ENCODE data around the gene LGALS9.
"Not testable (repeated sequence)": the region's sequence is repeated elsewhere in the genome, so short reads cannot be mapped to it uniquely, and the experiment has no call there.

The LGALS9 gene

DNA sequence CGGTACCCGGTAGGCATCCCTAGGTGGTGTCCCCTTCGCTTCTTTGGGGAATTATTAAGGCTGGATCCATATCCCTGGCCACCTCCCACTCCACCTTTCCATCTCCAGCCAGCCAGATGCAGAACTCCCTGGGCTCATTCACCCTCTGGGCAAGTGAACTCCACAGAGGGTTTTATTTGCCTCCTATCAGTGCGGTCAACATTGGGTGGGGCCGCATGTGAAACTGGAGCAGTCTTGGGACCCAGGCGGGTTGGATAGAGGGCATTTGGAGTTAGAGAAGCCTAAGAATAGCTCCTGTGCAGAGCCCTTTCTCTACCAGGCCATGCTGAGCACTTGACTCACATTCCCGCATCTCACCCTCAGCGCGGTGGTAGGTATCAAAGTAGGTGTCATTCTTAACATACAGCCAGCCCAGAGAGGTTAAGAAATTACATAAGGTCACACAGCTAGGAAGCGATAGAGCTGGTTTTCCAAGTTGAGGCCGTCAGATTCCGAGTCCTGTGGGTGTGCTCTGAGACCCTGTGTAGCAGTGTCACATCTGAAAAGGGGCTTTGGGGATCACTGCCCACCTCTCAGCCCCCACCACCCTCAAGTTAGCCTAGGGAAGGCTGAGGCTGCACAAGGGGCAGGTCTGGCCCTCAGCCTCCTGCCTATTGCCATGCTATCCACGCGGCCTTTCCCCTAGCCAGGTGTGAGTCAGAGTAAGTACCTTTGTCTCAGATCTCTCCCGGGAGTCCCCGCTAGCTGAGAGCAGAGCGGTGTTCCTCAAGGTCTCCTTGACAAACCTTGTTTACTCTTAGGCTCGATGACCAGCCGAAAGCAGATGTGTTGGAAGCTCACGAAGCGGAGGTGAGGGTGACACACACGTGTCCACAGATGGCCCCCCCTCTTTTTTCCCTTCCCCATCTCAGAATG is 26.9 kb upstream of the LGALS9 start:
- no peak for DNase-seq

DNA sequence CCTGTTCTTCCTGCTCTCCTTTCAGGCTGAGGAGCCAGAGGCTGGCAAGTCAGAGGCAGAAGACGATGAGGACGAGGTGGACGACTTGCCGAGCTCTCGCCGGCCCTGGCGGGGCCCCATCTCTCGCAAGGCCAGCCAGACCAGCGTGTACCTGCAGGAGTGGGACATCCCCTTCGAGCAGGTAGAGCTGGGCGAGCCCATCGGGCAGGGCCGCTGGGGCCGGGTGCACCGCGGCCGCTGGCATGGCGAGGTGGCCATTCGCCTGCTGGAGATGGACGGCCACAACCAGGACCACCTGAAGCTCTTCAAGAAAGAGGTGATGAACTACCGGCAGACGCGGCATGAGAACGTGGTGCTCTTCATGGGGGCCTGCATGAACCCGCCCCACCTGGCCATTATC is 25.6 kb upstream of the LGALS9 start:
- no peak for DNase-seq

DNA sequence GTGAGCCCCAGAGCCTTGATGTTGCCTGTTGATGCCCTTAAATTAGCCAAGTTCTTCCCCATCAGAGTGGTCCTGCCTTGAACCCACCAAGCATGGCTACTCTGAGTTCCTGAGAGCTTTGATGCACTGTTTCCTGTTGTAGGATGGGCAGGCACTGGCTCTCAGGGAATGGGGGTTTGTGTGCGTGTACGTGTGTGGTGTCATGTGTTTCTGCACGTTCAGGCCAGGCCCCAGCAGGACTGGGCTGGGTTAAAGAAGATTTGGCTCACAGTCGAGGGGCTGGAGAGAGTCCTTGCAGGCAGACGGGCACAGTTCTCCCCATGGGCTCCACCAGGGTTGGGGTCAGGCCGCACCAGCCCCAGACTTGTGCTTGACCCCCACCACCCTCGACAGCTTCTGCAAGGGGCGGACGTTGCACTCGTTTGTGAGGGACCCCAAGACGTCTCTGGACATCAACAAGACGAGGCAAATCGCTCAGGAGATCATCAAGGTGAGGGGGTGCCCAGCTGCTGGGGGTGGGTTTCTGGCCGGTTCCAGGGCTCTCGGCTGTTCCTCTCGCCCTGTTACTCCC is 23.4 kb upstream of the LGALS9 start:
- DNase-seq: no peak

DNA sequence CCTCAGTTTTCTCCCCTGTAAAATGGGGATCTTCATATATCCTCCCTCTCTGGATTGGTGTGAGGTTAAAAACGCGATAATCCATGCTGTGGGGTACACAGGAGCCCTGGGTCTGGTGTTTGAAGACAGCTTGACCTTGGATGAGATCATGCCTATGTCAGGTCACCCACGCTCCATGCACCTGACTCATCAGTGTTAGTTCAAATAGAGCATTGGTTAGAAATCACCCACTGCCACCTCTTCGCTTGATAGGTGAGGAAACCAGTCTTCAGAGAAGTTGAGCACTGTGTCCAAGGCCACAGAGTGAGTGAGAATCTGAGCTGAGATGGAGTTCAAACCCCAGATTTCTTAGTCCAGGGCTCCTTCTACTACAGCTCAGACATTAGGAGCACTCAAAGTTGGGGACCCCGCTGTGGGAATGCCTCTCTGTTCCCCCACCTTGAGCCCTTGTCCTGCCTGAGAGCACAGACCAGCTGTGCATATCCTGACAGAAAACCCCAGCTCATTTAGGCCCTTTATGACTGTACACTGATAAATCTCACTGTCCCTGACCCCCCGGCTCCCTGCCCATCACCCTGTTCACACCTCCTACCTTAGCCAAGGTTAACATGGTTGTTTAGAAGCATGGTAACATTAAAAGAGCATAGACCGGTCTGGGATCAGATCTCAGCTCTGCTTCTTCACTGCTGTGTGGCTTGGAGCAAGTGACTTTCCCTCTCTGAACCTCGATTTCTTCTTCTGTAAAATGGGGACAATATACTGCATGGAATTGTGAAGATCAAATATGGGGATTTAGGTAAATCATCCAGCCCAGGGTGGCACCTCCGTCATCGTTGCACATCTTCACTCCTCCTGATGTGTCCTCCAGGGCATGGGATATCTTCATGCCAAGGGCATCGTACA is 22.4 kb upstream of the LGALS9 start:
- DNase-seq: no peak

DNA sequence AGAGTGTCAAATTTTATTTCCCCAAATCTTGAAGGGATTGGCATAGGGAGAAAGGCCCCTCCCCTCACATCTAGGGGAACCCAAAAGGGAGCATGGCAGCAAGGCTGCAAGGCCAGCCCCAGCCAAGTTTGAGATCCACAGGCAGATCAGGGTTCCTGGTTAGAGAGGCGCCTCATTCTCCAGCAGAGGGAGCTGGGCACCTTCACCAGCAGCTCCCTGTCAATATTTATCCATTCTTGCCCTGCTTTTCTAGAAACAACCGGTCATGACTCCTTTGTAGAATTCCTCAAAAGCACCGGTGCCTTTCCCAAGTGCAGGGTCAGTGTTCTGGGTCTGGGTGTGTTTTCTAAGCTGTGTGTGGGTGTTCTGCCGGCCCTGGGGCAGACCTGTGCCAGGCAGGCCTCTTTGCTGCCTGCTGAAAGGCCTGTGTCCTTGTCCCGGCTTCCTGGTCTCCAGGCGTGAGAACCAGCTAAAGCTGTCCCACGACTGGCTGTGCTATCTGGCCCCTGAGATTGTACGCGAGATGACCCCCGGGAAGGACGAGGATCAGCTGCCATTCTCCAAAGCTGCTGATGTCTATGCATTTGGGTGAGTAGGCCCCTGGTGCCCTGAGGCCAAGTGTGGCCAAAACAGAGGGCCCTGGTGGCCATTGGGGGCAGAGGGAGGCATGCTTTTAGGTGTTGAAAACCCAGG is 21.2 kb upstream of the LGALS9 start:
- peak; percentile 25 for DNase-seq

DNA sequence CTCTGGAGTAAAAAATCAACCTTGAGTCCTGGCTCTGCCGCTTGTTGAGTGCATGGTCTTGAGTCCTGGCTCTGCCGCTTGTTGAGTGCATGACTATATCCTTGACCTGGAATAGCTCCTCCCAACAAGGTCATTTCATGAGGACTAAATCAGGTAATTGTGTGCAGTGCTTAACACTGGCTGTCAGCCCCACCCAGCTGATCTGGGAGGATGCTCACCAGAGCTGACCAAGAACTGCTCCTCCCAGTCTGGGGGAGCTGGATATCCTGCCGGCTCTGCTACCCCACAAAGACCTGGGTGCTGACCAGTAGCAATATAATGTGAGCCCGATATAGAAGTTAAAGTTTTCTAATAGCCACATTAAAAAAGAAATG is 20.7 kb upstream of the LGALS9 start:
- no peak for DNase-seq

DNA sequence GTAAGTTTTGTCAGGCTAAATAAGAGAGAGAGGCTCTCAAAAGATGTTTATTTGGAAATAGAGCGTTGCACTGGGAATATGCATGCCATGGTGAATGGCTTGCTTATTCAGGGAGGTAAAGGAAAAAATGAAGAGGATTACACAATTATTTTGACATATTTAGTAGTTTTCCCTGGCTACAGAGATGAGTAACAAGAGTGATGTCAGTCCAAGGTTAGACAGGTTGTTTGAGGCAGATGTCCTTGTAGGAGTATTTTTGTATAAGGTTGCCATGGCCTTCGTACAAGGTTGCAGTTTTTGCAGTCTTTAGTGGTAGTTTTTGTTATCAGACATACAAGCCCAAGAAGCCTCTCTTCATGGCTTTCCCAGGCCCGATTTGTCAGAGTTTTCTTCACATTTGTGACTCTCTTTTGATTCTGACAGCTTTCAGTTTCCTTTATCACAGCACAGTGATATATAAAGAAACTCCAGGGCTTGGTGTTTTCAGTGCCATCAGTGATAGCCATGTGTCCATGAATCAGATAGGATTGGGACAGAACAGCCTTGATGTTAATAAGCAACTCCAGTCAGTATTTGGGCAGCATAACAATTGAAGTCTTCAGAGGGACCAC is 18.7 kb upstream of the LGALS9 start:
- no peak for DNase-seq

DNA sequence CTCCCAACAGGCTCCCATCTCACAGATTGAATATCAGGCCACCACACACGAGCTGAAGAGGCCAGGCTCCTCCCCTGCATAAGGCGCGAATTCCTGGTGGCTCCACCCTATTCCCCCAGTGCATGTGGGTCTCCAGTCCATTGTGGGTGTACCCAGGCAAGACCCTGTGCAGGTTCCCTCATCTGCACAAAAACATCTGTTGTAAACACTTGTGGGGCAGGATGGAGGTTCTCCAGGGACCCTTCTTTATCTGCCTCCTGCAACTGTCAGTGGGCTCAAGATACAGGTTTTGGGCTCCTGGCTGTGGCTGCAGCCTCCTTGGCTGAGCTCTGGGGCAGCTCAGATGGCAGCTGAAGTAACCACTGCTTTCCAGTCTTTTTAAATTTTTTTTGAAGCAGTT is 17.6 kb upstream of the LGALS9 start:
- DNase-seq: no peak

DNA sequence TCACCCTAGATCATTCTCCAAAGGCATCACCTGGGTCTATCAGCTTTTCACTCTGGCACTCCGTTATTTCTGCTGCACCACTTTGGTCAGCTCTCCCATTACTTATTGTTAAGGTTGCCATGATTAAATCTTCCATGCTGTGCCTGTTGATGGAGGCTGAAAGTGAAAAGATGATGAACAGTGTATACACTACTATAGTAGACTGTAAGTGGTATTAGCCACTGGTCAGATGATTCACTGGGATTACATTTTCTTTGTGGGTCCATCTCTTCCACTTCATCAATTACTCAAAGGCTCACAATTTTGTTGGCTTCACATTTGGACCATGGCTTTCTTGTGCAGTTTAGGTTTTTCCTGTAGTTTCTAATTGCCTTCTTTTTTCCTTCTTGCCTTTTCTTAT is 15.9 kb upstream of the LGALS9 start:
- no peak for DNase-seq

DNA sequence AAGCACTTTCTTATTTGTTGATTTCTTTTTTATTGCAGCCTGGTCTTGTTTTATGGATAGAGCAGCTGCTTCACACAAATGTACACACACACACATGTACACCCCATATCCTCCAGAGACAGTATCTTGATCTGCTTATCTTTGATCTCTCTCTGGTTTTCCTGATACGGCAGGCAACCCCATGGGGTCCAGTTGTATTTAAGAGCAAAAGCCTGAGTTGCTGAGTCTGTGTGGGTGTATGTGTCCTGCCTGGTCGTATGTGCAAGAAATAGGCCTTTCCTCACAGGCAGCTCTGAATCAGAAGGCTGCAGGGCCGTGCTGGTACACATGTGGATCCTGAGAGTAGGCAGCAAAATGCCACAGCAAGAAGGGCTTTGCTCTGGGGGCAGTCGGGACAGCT is 14.6 kb upstream of the LGALS9 start:
- no peak for DNase-seq

DNA sequence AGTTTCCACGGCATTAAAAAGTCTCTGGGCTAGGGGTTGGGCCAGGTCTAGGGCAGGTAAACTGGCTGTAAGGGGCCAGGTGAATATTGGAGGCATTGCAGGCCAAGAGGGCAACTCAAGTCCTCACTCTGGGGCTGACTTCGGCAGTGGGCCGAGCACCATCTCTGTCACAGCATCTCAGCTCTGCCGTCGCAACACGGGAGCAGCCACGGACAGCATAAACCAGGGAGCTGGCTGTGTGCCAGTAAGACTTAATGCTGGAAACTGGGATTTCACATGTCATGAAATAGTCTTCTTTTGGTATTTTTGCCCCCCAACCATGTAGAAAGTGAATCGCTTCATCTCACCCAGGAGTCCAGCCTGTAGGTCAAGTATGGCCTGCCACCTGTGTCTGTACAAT is 12.6 kb upstream of the LGALS9 start:
- DNase-seq: no peak

DNA sequence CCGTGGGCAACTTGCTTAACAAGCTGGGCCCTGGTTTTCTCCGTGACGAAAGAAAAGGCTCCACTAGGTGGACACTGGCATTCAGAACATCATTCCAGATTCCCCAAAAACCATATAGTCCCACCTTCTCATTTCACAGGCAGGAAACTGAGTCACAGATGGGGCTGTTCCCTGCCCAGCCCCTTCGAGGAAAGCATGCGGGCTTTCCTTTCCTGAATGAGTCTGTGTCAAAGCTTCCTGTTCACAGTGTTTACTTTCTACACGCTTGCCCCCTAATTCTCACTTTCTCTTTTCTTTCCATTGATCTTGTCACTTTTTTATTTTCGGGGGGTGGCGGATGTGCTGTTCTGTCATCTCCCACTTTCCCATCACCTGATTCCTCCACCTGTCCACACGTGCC is 10.3 kb upstream of the LGALS9 start:
- no peak for DNase-seq

DNA sequence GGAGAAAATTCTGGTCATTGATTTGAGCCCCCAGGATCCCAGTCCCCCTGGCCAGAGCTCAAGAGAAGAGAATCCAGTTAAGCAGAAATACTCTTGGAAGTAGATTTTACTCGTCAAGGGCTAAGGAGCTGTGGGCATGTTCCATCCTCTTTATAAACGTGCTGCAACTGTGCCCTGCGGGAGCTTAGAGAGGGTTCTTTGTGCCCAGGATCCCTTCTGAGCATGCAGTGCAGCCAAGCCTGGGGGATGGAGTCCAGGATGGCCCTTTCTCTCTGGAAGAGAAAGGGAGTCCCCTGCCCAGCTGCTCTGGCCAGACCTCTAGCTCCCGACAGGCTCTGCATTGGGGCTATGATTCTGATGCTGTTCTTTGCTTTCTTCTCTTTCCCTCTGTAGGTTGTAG is 9.5 kb upstream of the LGALS9 start:
- DNase-seq: no peak

DNA sequence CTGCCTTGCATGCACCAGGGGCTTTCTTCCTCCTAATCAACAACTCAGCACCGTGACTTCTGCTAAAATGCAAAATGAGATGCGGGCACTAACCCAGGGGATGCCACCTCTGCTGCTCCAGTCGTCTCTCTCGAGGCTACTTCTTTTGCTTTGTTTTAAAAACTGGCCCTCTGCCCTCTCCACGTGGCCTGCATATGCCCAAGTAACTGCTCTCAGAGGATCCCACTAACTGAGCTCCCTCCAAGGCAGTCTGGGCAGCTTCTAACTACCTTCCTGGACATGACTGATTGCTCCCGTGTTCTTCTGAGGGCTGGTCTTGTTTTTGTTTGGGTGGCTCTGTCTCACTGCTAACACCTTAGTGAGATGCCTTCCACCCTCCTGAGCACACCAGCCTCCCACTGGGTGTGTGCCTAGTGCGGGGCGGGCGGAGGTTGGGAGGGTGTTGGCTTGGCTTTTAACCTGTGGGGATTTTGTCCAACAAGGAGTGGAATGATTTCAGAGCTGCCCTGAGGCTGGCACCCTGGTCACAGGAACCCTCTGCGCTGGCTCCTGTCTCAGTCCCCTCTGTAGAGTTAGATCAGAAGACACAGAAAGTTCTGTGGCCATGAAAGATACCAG is 8.9 kb upstream of the LGALS9 start:
- no peak for DNase-seq

DNA sequence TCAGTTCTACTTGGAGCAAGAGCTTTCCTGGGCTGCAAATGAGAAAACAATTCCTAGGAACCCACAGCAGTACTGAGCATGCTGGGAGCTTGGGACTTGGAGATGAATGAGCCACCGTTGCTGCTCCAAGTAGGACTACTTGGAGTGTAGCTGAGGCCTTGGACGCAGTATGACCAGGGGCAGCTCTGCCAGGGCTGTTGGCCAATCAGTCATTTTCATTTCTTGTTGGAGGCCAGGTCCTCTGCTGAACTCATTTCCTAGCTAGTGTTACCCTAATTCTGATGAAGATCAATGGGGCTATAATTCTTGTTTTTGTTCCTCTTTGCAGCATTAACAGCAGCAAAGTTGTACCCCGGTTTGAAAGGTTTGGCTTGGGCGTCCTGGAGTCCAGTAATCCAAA is 8.0 kb upstream of the LGALS9 start:
- no peak for DNase-seq

DNA sequence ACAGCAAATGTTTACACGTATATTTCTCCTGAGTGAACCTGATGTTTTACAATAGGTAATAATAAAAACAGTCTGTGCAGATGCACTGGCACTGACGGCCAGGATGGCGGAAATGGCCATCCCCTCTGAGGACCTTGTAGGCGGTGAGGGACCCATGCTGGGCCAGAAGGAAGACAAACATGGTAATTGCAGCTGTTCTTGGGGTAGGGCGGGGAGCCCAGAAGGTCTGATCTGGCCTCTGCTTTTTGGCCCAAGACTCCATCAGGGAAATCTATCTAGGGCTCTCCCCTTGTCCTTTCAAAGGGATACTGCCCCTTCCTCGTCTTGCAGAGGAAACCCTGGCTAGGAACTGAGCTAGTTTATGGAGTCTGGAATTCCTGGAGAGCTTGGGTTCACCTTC is 7.4 kb upstream of the LGALS9 start:
- DNase-seq: no peak

DNA sequence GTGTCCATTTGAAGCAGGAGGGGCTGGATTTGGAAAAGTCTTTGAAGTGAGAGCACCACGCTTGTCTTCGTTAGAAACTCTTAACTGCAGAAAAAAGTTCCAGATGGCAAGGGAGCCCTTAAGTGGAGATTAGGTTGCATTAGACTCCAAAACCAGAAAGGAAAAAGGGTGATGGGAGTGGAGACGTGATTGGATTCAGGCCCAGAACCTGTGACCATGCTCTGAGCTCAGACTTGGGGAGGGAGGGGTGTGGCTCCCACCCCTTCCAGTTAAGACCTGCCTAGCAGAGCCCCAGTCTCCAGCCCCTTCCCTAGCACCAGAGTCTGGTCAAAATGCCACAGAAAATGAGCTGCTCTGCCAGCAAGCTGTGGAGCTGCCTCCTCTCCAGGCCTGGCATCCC is 6.4 kb upstream of the LGALS9 start:
- no peak for DNase-seq

DNA sequence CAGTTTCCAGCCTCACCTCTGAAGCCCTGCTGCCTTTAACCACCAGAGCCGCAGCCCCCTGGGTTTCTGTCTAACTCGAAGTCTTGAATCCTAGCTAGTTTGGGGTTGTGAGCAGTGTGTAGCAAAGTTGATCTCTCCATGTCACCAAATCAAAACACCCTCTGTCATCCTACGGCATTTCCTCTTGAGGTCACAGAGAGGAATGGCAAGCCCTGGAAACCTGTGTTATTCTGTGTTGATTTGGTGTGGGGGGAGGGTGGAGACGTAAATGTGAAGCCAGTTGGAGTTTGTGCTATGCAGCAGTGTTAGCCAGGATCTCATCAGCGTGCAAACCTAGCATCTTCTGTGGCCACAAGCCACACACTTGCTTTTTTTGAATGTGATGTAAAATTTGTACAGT is 5.1 kb upstream of the LGALS9 start:
- no peak for DNase-seq

DNA sequence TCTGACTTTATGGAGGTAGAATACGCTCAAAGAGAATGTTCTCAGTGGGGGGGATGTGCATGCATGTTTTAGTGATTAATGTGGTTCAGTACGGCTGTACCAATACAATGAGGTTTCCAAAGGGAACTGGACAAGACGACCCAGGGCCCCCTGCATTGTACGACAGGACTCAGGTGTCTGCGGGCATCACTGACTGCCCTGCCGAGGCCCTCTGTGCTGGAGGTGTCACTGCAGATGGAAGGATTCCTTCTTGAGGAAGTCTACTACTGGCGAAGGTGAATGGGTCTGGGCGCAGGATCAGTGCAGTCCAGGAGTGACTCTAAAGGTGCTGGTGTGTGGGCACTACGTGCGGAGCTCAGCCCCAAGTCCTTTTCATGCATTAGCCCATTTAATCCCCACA is 3.5 kb upstream of the LGALS9 start:
- DNase-seq: no peak

DNA sequence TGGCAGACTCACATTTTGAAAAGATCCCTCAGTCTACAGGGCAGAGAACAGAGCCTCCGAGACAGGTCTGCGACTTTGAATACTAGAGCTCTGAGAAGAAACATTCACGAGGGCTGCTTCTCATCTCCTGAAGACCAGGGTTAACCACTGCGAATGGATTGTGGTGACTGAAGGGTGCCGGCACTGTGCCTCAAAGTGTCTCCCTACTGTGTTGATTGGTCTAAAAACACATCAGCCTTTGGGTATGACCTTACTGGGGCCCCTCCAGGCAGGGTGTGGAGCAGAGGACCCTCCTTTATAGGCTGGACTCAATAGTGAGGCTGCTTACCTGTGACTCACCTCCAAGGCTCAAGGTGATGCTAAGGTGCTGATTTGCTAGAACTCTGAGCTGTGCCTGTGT is 2.6 kb upstream of the LGALS9 start:
- no peak for DNase-seq

DNA sequence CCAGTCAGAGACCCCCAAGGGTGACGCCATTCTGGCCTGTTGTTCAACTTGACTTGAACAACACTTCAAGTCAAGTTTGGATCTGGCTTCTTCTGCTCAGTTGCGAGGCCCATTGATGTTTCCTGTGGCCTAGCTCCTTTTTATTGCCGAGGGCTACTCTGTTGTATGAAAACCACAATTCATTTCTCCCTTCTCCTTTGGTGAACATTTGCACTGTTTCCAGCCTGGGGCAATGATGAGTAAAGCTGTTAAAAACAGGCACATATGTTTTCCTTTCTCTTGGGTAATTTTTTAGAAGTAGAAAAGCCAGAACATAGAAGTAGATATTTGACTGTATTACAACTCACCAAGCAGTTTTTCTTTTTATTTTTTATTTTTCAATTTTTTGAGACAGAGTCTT is 1.7 kb upstream of the LGALS9 start:
- DNase-seq: not testable (repeated sequence)

DNA sequence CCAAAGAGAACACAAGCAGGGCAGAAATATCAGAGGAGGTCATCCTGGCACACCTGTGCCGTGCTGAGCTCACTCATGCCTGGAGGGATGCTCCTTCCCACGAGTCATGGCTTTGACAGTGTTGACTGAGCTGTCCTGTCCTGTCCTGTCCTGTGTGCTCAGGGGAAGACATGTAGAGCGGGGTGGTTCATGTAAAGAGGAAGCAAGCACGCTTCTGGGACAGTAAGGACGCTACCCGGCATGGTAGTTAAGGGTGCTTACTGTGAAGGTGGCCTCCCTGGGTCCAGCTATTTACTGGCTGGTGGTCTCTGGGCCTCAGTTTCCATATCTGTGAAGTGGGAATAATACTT is 398 bp downstream of the LGALS9 start:
- peak; percentile 22 for DNase-seq

Data from CD4-positive, alpha-beta T cell treated with Interleukin-21 for 1 hour (primary cell).